Measurements from ENCODE around the gene EFNB2.

GRCh38 chr13:106515635-106516254 lies 19.7 kb downstream of the EFNB2 start:
- TF ChIP-seq CTCF (IDR thresholded peaks at IDR 0.05) (no peak), POLR2A (IDR thresholded peaks at IDR 0.05) (no peak), POLR2AphosphoS5 (IDR thresholded peaks at IDR 0.05) (no peak)

All from sigmoid colon (tissue), 4 donors.